ENCODE results near the gene ZNF385C. TPM values are rescaled to one million over a fixed set of nuclear protein-coding genes. Genes with fewer than 3 reads are reported as not detected.
"Not testable (repeated sequence)": the region's sequence is repeated elsewhere in the genome, so short reads cannot be mapped to it uniquely, and the experiment has no call there.

ZNF385C gene
- total RNA-seq, 4 donors from 2014 or later, result 0.18 to 0.38 TPM; not detected in 2

- peaks cover 3 to 32% (median 18%) of the 10 kb centered on the region in 3 donors for H3K36me3 ChIP-seq
- H3K9me3 ChIP-seq, result no peaks in the 10 kb centered on the region
- WGBS, 2 donors, result 97 to 100% methylated on average over 3 of the region's 3 CpGs
- no peak overlapping the region for H3K27ac ChIP-seq
- peaks cover 0 to 6% (median 0%) of the 10 kb centered on the region in 4 donors for H3K27me3 ChIP-seq
- H3K4me1 ChIP-seq, result peaks cover 14 to 43% (median 23%) of the 10 kb centered on the region in 3 donors
- H3K4me3 ChIP-seq, result no peak overlapping the region
- DNase-seq, result no peak
- intact Hi-C loops (cut with DNase I), result loop anchor here (2.0 kb wide), 1 partner anchor 87 kb away; the partner anchor contains the start of gene DHX58
- TF ChIP-seq CTCF (IDR thresholded peaks at IDR 0.05) (no peak), POLR2A (IDR thresholded peaks at IDR 0.05) (no peak)
Observed at GRCh38 chr17:42025936-42026335, 72.3 kb downstream of the ZNF385C start.

- intact Hi-C loops (cut with DNase I), result no loop called here
- peaks cover 21 to 49% (median 28%) of the 10 kb centered on the region in 3 donors for H3K4me1 ChIP-seq
Observed at GRCh38 chr17:42025191-42025579, 73.1 kb downstream of the ZNF385C start.

GRCh38 chr17:42023524-42024349 is 74.5 kb downstream of the ZNF385C start:
- H3K27ac ChIP-seq, result peak overlapping the region; percentile 60 to 85 (median 68)
- peaks cover 21 to 54% (median 28%) of the 10 kb centered on the region in 3 donors for H3K4me1 ChIP-seq
- WGBS, 2 donors, result 41 to 75% methylated on average over 8 to 9 of the region's 15 CpGs
- peaks cover 0 to 6% (median 0%) of the 10 kb centered on the region in 4 donors for H3K27me3 ChIP-seq
- H3K9me3 ChIP-seq, result no peaks in the 10 kb centered on the region
- intact Hi-C loops (cut with DNase I), result no loop called here
- peaks cover 3 to 32% (median 18%) of the 10 kb centered on the region in 3 donors for H3K36me3 ChIP-seq
- no peak for DNase-seq
- TF ChIP-seq POLR2A (IDR thresholded peaks at IDR 0.05) (no peak), CTCF (IDR thresholded peaks at IDR 0.05) (no peak)
- H3K4me3 ChIP-seq, result no peak overlapping the region

More at GRCh38 chr17:42025191-42025579, 73.1 kb downstream of the ZNF385C start:
- Histone ChIP-seq H3K9me3 (no peaks in the 10 kb centered on the region), H3K4me3 (peak overlapping the region in 1 of 4 donors; percentile 5), H3K36me3 (peaks cover 3 to 32% (median 18%) of the 10 kb centered on the region in 3 donors), H3K27me3 (peaks cover 0 to 6% (median 0%) of the 10 kb centered on the region in 4 donors), H3K27ac (peak overlapping the region; percentile 60 to 85 (median 68))
- WGBS, 2 donors, result 41 to 52% methylated on average over 4 to 5 of the region's 8 CpGs
- no peak for DNase-seq
- TF ChIP-seq POLR2A (IDR thresholded peaks at IDR 0.05) (no peak), CTCF (IDR thresholded peaks at IDR 0.05) (peak in 1 of 6 experiments; percentile 17)

- DNase-seq; H3K27me3 ChIP-seq; intact Hi-C loops (cut with DNase I); H3K9me3 ChIP-seq: not testable (repeated sequence)
- 66 to 83% methylated on average over 6 to 7 of the region's 8 CpGs for WGBS, 2 donors
- H3K4me1 ChIP-seq, result peaks cover 26 to 71% (median 38%) of the 10 kb centered on the region in 3 donors
- peak overlapping the region in 3 of 4 donors; percentile 90 to 96 (median 94) for H3K27ac ChIP-seq
- H3K36me3 ChIP-seq, result peaks cover 3 to 32% (median 18%) of the 10 kb centered on the region in 3 donors
- H3K4me3 ChIP-seq, result peak overlapping the region; percentile 67 to 94 (median 88)
Observed at GRCh38 chr17:42020845-42021244, 77.4 kb downstream of the ZNF385C start.

DNA sequence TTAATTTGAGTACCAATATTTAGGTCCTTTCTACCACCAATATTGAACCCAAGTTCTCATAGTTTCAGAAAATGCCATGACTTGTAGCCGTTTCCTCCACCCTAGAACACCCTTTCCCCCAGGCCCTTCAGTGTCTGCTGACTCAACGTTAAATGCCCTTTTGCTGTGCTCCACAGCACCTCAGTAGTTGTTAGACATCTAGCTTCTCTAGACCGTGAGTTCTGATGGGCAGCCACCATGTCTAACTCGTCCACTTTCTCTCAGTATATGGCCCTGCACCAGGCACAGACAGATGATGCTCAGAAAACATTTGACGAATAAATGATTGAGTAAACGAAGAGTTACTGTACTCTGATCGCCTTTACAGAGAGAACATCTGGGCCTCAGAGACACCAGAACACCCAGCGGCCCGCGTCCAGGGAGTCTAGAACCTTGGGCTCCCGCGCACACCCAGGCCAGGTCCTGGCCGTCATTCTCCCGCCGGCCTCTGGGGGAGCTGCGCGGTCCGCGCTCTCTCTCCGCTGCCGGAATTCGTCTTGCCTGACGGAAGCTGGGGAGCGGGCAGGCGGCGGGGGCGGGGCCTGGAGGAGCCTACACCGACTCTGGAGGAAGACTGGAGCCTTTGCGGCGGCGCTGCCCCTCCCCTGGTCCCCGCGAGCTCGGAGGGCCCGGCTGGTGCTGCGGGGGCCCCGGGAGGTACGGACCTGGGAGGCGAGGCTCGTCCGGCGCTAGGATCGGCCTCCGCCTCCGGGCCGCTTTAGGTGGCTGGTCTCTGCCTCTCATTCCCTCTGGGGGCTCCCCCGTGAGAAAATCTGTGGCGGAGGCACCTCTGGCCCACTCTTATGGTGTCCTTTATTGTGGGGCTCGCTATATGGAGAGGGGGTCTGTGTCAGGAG is 78.5 kb downstream of the ZNF385C start, which contains the start of gene NKIRAS2:
Gene NKIRAS2 (plus strand): TSS at position 582 of the 896 bp plus-strand sequence. CDS start 1,488 bp downstream, outside the sequence.
- whole genome bisulfite sequencing, 2 donors, result 38 to 54% methylated on average over 6 to 8 of the region's 49 CpGs
- intact Hi-C loops (cut with DNase I), result no loop called here
- H3K9me3 ChIP-seq, result no peaks in the 10 kb centered on the region
- H3K36me3 ChIP-seq, result peaks cover 3 to 32% (median 18%) of the 10 kb centered on the region in 3 donors
- no peaks in the 10 kb centered on the region for H3K27me3 ChIP-seq
- H3K27ac ChIP-seq, result peak within 1 kb of the TSS; percentile 90 to 96 (median 92)
- TF ChIP-seq CTCF (IDR thresholded peaks at IDR 0.05) (peak; percentile 92 to 97 (median 97)), POLR2A (IDR thresholded peaks at IDR 0.05) (peak in 2 of 4 donors; percentile 43 to 72)
- DNase-seq, result peak; percentile 57
- peak within 1 kb of the TSS; percentile 67 to 94 (median 88) for H3K4me3 ChIP-seq
- H3K4me1 ChIP-seq, result peaks cover 30 to 73% (median 41%) of the 10 kb centered on the region in 3 donors

All from esophagus squamous epithelium (tissue), 5 donors.